ENCODE measurements around the gene SIK2.
"Not testable (repeated sequence)": the region's sequence is repeated elsewhere in the genome, so short reads cannot be mapped to it uniquely, and the experiment has no call there.

The SIK2 gene

GRCh38 chr11:111629499-111629898, 27.2 kb downstream of the SIK2 start:
- no peak for DNase-seq

DNA sequence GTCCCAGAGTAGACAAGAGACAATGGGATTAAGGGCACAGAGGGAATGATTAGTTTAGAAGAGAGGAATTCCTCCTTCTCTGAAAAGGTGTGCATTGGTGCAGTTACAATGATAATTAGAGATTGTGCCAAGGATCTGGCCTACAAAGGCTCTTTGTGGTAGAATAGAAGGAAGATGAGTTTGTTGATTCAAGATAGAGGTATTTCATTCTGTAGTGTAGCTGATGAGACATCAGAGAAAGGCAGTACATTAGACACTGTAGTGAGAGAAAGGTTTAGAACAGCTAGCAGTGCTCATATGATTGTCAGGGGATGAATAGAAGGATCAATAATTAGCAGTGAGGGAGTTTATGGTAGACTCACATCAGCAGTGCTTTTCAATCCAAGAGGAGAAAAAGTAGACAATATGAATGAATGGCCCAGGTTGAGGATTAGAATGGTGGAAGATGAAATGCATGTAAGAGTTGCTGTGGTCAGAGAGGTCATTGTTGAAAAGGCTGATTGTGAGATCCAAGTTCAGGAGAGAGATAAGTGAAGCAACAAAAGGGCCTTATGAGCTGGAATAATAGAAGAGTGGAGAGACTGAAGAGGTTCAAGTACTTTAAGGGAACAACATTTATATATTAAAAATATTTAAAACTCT, 28.9 kb downstream of the SIK2 start:
- DNase-seq, result peak; percentile 22

- DNase-seq, result peak; percentile 91
Observed at GRCh38 chr11:111631666-111632039, 29.4 kb downstream of the SIK2 start.

DNA sequence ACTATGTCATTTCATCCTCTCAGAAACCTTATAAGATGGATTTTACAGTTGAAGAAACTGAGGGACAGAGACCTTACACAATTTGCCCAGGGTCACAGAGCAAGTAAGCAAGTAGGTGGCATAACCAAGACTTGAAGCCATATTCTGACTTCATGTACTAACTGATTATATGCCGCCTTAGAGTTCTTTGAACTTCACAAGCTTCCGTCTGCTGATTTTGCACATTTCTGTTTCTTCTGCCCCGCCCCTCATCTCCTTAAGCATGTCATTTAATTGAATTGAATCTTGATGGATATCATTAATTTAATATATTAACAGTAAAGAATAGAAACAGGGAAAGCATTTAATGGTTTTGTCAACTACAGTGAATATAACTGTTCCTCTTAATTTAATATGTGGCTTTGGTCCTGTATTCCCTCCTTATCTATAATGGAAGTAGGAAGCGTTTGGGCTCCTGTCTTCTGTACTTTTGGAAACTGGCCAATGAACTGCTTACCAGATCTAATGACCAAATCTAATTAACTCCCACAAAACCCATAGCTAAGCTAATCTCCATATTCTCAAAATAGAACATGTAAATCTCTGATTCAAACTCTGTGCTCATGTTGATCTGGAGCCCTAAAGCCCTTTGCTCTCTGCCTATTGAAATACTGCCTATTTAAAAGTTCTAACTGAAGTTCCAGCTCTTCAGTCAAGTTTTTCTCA, 30.4 kb downstream of the SIK2 start:
- no peak for DNase-seq

DNA sequence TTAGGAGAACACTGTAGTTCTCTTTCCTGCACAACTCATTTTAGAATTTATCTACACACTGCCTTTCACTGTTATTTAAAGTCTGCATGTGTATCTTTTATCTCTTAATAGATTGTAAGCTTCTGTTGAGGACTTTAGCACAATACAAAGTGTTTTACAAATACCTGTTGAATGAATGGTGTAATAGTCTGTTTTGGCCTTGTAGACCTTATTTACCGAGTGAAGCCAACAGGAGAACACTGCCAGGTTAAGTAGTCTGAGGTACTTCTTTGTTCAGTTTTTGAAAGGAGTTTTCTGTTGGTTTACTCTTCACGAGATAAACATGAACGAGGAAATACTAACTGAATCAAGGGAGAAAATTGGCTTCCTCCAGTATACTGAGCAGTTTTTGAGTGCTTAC, 31.0 kb downstream of the SIK2 start:
- no peak for DNase-seq

DNA sequence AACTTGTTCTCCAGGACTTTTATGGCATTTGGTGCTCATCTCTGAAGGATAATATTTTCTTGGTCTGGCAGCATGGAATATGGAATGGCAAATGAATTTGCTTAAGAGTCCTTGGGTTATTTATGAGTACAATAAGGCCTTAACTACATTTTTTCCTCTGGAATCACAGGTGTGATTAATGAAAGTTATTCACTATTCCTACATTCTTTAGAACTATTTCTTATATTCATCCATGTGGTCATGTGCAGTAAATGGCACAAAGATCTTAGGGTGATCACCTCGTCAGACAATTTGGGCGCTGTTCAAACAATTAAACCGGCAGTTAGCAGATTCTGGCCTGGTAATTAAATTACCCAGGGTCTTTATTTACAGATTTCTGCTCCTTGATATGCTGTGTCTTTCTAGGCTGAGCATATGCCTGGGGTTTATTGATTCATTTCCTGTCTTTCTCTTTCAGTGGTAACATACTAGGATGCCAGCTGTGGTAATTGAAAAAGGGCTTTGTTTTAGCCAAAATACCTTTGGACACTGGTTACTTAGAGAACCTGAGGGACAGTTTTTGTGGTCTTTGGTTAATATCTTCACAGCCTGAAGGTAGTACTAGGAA, 31.6 kb downstream of the SIK2 start:
- peak; percentile 59 for DNase-seq

DNA sequence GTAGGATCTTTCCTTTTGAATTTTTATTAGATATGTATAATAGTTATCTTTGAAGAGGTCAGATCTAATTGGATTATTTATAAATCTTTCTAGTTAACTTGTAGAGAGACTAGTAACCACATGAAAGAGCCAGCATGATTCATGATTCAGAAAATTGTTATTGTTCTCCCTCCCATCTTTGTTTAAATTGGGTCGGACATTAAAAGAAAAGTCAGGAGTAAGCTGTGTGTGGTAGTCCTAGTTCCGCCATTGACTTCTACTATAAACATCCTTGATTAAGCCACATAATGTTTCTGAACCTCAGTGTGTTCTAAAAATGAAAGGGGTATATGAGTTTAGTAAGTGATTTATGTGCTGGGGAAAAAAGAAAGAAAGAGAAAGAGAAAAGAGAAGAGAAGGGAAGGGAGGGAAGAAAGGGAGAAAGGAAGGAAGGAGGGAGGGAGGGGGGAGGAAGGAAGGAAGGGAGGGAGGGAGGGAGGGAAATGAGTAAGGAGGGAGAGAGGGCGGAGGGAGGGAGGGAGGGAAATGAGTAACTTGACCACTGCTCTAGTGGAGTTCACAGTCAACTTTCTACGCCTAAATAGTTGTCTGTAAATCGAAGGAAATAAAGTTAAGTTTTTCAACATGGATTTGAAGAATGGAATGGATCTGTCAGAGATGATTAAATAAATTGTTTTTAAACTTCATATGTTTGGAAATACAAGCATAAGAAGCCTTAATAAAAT, 32.9 kb downstream of the SIK2 start:
- DNase-seq, result peak; percentile 49

GRCh38 chr11:111635706-111636045, 33.4 kb downstream of the SIK2 start:
- peak; percentile 56 for DNase-seq

GRCh38 chr11:111637885-111638284, 35.6 kb downstream of the SIK2 start:
- no peak for DNase-seq

GRCh38 chr11:111639226-111639925, 37.1 kb downstream of the SIK2 start:
- DNase-seq, result no peak

DNA sequence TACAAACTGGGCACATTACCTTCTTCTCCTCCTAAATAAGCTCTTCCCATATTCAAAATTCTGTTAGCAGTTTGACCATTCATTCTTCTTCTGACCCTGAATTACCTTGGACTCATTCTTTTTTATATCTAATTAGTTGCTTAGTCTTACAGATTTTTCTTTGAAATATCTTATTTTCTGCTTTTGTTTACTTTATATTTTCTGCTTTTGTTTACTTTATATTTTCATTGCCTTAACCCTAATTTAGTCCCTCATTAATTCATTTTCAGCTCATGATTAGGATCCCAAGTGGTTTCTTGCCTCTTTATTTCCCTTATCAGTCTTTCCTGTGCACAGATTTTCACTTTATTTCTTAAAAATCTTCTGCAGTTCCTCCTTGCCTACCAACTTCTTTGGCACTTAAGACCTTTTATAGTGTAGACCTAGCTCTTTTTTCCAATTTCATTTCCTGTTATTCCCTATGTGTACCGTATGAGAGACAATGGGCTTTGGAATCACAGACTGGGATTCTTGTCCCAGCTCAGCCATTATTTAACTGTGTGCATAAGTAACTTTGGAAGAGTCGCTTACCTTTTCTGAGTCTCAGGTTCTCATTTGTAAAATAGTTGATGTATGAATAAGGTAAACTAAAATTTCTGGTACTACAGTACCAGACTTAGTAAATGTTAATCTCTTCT, 39.2 kb downstream of the SIK2 start:
- no peak for DNase-seq

DNA sequence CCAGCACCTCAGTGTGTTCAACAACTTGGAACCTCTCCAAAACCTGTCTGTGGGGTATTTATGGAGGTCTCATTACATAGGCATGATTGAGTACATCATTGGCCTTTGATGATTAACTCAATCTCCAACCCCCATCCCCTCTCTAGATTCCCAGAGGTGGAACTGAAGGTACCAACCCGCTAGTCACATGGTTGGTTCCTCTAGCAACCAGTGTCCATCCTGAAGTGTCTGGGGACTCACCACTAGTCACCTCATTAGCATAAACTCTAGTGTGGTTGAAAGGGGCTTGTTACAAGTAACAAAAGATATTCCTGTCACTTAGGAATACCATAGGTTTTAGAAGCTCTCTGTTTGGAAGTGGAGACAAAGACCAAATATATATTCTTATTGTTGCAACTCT, 40.3 kb downstream of the SIK2 start:
- DNase-seq, result no peak

- no peak for DNase-seq
Observed at GRCh38 chr11:111644922-111645321, 42.7 kb downstream of the SIK2 start.

- DNase-seq, result no peak
Observed at GRCh38 chr11:111645657-111646316, 43.5 kb downstream of the SIK2 start.

DNA sequence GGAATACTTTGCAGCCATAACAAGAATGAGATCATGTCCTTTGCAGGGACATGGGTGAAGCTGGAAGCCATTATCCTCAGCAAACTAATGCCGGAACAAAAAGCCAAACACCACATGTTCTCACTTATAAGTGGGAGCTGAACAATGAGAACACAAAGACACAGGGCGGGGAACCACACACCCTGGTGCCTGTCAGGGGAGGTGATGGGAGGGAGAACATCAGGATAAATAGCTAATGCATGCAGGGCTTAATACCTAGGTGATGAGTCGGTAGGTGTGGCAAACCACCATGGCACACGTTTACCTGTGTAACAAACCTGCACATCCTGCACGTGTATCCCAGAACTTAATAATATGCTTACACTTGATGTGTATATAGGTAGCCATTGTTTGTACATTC, 49.1 kb downstream of the SIK2 start:
- not testable (repeated sequence) for DNase-seq

GRCh38 chr11:111652184-111652583, 49.9 kb downstream of the SIK2 start:
- DNase-seq, result peak; percentile 46

GRCh38 chr11:111654601-111655000, 52.4 kb downstream of the SIK2 start:
- no peak for DNase-seq

DNA sequence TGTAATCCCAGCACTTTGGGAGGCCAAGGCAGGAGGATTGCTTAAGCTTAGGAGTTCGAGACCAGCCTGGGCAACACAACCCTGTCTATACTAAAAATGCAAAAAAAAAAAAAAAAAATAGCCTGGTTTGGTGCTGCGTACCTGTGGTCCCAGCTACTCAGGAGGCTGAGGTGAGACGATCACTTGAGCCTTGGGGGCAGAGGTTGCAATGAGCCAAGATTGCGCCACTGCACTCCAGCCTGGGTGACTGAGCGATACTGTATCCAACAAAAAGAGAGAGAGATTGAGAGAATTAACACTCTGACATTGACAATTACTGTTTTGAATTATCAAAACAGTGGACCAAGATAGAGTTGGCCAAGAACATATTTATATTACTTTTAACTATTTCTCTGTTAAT, 53.7 kb downstream of the SIK2 start:
- no peak for DNase-seq

- DNase-seq, result not testable (repeated sequence)
Observed at GRCh38 chr11:111657905-111658304, 55.7 kb downstream of the SIK2 start.

GRCh38 chr11:111658493-111658892, 56.2 kb downstream of the SIK2 start:
- not testable (repeated sequence) for DNase-seq

- no peak for DNase-seq
Observed at GRCh38 chr11:111659201-111660115, 57.2 kb downstream of the SIK2 start.
